ENCODE data around the gene KRT79. TPM values are rescaled to one million over a fixed set of nuclear protein-coding genes. Genes with fewer than 3 reads are reported as not detected.

Gene KRT79
- polyA plus RNA-seq, 1 donor from 2014 or later = not detected

DNA sequence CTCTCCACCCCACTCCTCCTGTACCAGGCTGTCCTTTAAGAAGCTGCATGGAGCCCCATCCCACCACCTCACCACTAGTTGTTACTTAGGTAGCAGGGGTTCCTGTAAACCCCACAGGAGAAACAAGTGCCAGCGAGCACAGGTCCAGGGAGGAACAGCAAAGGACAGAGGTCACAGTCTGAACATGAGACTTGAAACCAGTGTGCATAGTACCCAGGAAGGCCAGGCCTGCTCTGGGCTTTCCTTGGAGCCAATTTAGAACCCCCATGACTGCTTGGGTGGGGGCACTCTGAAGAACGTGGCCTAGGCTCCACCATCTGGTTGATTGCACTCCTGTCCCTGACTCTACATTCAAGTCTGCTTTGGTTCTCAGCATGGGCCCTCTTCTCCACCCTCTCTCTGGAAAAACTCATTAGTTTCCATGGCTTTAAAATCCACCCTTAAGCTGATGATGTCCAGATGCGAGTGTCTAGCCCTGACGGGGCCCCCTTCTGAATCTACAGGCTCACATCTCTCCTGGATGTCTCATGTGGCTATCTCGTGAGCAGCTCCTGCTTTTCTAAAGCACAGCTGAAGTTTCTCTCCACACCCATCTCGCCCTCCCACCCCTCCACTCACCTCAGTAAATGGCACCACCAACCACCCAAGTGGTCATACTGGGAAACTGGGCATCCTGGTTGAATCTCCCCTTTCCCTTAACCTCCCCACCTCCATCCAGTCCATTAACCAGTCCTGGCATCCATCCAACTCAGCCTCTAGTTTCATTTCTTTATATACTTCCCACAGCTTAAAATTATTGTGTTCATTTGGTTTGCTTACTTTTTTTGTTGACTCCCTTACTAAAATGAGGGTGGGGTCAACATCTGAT is 46.6 kb downstream of the KRT79 start (continued):
- TF ChIP-seq POLR2AphosphoS5 (IDR thresholded peaks at IDR 0.05) = no peak

DNA sequence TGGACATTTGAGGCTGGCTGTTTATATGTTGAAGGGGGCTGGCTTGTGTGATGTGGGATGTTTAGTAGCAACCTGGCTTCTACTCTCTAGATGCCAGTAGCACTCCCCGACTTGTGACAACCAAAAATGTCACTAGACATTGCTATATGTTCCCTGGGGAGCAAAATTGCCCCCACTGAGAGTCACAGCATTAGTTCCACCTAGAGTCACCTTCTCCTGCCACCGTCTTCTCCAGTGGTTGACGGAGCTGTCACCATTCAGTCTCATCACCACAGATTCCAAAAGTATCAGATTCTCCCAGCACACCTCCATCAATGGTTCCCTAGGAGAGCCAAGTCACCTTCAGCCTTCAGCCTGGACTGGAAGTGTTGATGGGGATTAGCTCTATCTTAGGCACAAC is 49.2 kb downstream of the KRT79 start:
- Histone ChIP-seq H3K9ac (ENCODE audit: low read length) (no peak overlapping the region), H3K9me2 (ENCODE audit: insufficient read depth, low read length) (no peaks in the 10 kb centered on the region), H4K20me1 (ENCODE audit: insufficient read depth) (no peaks in the 10 kb centered on the region), H3K27ac (ENCODE audit: low read length) (no peak overlapping the region), H3K4me3 (ENCODE audit: low read length) (no peak overlapping the region), H2AFZ (ENCODE audit: low read depth, low read length) (no peak overlapping the region), H3K4me2 (ENCODE audit: low read length) (no peak overlapping the region), H3F3A (ENCODE audit: insufficient read depth, low read length, poor library complexity, severe bottlenecking) (no peaks in the 10 kb centered on the region), H3K9me3 (ENCODE audit: low read length) (no peaks in the 10 kb centered on the region), H3K36me3 (ENCODE audit: insufficient read depth, low read length) (no peaks in the 10 kb centered on the region), H3K79me2 (replicated peaks; ENCODE audit: insufficient read depth, low read length) (no peaks in the 10 kb centered on the region), H3K27me3 (ENCODE audit: insufficient read depth, low read depth, low read length) (no peaks in the 10 kb centered on the region)
- TF ChIP-seq, protein P1, sequence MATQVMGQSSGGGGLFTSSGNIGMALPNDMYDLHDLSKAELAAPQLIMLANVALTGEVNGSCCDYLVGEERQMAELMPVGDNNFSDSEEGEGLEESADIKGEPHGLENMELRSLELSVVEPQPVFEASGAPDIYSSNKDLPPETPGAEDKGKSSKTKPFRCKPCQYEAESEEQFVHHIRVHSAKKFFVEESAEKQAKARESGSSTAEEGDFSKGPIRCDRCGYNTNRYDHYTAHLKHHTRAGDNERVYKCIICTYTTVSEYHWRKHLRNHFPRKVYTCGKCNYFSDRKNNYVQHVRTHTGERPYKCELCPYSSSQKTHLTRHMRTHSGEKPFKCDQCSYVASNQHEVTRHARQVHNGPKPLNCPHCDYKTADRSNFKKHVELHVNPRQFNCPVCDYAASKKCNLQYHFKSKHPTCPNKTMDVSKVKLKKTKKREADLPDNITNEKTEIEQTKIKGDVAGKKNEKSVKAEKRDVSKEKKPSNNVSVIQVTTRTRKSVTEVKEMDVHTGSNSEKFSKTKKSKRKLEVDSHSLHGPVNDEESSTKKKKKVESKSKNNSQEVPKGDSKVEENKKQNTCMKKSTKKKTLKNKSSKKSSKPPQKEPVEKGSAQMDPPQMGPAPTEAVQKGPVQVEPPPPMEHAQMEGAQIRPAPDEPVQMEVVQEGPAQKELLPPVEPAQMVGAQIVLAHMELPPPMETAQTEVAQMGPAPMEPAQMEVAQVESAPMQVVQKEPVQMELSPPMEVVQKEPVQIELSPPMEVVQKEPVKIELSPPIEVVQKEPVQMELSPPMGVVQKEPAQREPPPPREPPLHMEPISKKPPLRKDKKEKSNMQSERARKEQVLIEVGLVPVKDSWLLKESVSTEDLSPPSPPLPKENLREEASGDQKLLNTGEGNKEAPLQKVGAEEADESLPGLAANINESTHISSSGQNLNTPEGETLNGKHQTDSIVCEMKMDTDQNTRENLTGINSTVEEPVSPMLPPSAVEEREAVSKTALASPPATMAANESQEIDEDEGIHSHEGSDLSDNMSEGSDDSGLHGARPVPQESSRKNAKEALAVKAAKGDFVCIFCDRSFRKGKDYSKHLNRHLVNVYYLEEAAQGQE (IDR thresholded peaks at IDR 0.05; ENCODE audit: borderline replicate concordance) = no peak
- TF ChIP-seq SMC3 (conservative IDR thresholded peaks at IDR 0.05; ENCODE audit: poor library complexity) = no peak
- TF ChIP-seq MXI1 (conservative IDR thresholded peaks at IDR 0.05; ENCODE audit: poor library complexity, severe bottlenecking) = no peak
- TF ChIP-seq, protein P2, sequence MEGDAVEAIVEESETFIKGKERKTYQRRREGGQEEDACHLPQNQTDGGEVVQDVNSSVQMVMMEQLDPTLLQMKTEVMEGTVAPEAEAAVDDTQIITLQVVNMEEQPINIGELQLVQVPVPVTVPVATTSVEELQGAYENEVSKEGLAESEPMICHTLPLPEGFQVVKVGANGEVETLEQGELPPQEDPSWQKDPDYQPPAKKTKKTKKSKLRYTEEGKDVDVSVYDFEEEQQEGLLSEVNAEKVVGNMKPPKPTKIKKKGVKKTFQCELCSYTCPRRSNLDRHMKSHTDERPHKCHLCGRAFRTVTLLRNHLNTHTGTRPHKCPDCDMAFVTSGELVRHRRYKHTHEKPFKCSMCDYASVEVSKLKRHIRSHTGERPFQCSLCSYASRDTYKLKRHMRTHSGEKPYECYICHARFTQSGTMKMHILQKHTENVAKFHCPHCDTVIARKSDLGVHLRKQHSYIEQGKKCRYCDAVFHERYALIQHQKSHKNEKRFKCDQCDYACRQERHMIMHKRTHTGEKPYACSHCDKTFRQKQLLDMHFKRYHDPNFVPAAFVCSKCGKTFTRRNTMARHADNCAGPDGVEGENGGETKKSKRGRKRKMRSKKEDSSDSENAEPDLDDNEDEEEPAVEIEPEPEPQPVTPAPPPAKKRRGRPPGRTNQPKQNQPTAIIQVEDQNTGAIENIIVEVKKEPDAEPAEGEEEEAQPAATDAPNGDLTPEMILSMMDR (IDR thresholded peaks at IDR 0.05; ENCODE audit: poor library complexity, severe bottlenecking) = no peak

GRCh38 chr12:52783563-52784316 is 50.4 kb downstream of the KRT79 start:
- Histone ChIP-seq H3K9me2 (ENCODE audit: insufficient read depth, low read length) (no peaks in the 10 kb centered on the region), H3K27ac (ENCODE audit: low read length) (no peak overlapping the region), H3K36me3 (ENCODE audit: insufficient read depth, low read length) (no peaks in the 10 kb centered on the region), H3K27me3 (ENCODE audit: insufficient read depth, low read depth, low read length) (no peaks in the 10 kb centered on the region), H3K4me2 (ENCODE audit: low read length) (no peak overlapping the region), H3K4me3 (ENCODE audit: low read length) (no peak overlapping the region), H3F3A (ENCODE audit: insufficient read depth, low read length, poor library complexity, severe bottlenecking) (no peaks in the 10 kb centered on the region), H3K9me3 (ENCODE audit: low read length) (no peaks in the 10 kb centered on the region), H4K20me1 (ENCODE audit: insufficient read depth) (no peaks in the 10 kb centered on the region), H3K79me2 (replicated peaks; ENCODE audit: insufficient read depth, low read length) (no peaks in the 10 kb centered on the region), H2AFZ (ENCODE audit: low read depth, low read length) (no peak overlapping the region), H3K9ac (ENCODE audit: low read length) (no peak overlapping the region)
- TF ChIP-seq, protein P2 (IDR thresholded peaks at IDR 0.05; ENCODE audit: poor library complexity, severe bottlenecking) = no peak
- TF ChIP-seq MXI1 (conservative IDR thresholded peaks at IDR 0.05; ENCODE audit: poor library complexity, severe bottlenecking) = no peak
- TF ChIP-seq RAD21 (conservative IDR thresholded peaks at IDR 0.05) = no peak
- no peak for TF ChIP-seq TAF1 (IDR thresholded peaks at IDR 0.05; ENCODE audit: low read depth)
